ENCODE results near the gene GPC1. TPM values are rescaled to one million over a fixed set of nuclear protein-coding genes. Genes with fewer than 3 reads are reported as not detected.

The GPC1 gene
- total RNA-seq, 1 donor from 2014 or later, result 27.2 TPM

- no peak for DNase-seq (ENCODE audit: low read depth, low spot score)
Observed at GRCh38 chr2:240429341-240429871, 6.1 kb upstream of the GPC1 start.

GRCh38 chr2:240429872-240430491, 5.5 kb upstream of the GPC1 start:
- no peak for DNase-seq (ENCODE audit: low read depth, low spot score)

- DNase-seq (ENCODE audit: low read depth, low spot score), result no peak
Observed at GRCh38 chr2:240430595-240430994, 4.9 kb upstream of the GPC1 start.

- DNase-seq (ENCODE audit: low read depth, low spot score), result no peak
Observed at GRCh38 chr2:240431271-240431660, 4.2 kb upstream of the GPC1 start.

- no peak for DNase-seq (ENCODE audit: low read depth, low spot score)
Observed at GRCh38 chr2:240431661-240432424, 3.6 kb upstream of the GPC1 start.

GRCh38 chr2:240432430-240432819, 3.0 kb upstream of the GPC1 start:
- no peak for DNase-seq (ENCODE audit: low read depth, low spot score)

GRCh38 chr2:240432820-240433801, 2.4 kb upstream of the GPC1 start:
- DNase-seq (ENCODE audit: low read depth, low spot score), result no peak

- DNase-seq (ENCODE audit: low read depth, low spot score), result no peak
Observed at GRCh38 chr2:240433973-240434727, 1.3 kb upstream of the GPC1 start.

GRCh38 chr2:240434728-240435456, 571 bp upstream of the GPC1 start:
- DNase-seq (ENCODE audit: low read depth, low spot score), result no peak

- DNase-seq (ENCODE audit: low read depth, low spot score), result no peak
Observed at GRCh38 chr2:240435948-240436682, 652 bp downstream of the GPC1 start.

- no peak for DNase-seq (ENCODE audit: low read depth, low spot score)
Observed at GRCh38 chr2:240436683-240437550, 1.5 kb downstream of the GPC1 start.

GRCh38 chr2:240437551-240437860, 2.0 kb downstream of the GPC1 start:
- no peak for DNase-seq (ENCODE audit: low read depth, low spot score)

- no peak for DNase-seq (ENCODE audit: low read depth, low spot score)
Observed at GRCh38 chr2:240437861-240438809, 2.7 kb downstream of the GPC1 start.

- no peak for DNase-seq (ENCODE audit: low read depth, low spot score)
Observed at GRCh38 chr2:240438810-240439697, 3.6 kb downstream of the GPC1 start.

GRCh38 chr2:240439698-240440151, 4.3 kb downstream of the GPC1 start:
- no peak for DNase-seq (ENCODE audit: low read depth, low spot score)

GRCh38 chr2:240440251-240440650, 4.8 kb downstream of the GPC1 start:
- no peak for DNase-seq (ENCODE audit: low read depth, low spot score)

Measured in pulmonary artery endothelial cell (primary cell).